HCEC 1CT (cell line): ENCODE data around the gene ATRN.
A peak's percentile ranks its signal among the peaks of the same experiment; 100 is the strongest.
"Not testable (repeated sequence)": the region's sequence is repeated elsewhere in the genome, so short reads cannot be mapped to it uniquely, and the experiment has no call there.

Source experiments
- DNase-seq: peaks from one replicate; pipeline ENCODE4 v3.0.0-alpha.2; 2017

The ATRN gene

GRCh38 chr20:3471397-3472021 is 691 bp downstream of the ATRN start:
- no peak for DNase-seq

GRCh38 chr20:3472105-3472504 is 1.3 kb downstream of the ATRN start:
- DNase-seq, result no peak

GRCh38 chr20:3473324-3473723 is 2.5 kb downstream of the ATRN start:
- DNase-seq, result no peak

GRCh38 chr20:3473944-3474343 is 3.1 kb downstream of the ATRN start:
- DNase-seq, result no peak

GRCh38 chr20:3477003-3477860 is 6.4 kb downstream of the ATRN start:
- not testable (repeated sequence) for DNase-seq

- no peak for DNase-seq
Observed at GRCh38 chr20:3477861-3478544, 7.2 kb downstream of the ATRN start.

GRCh38 chr20:3479025-3479424 is 8.2 kb downstream of the ATRN start:
- no peak for DNase-seq

- DNase-seq, result no peak
Observed at GRCh38 chr20:3479759-3480615, 9.2 kb downstream of the ATRN start.

GRCh38 chr20:3483309-3483708 is 12.5 kb downstream of the ATRN start:
- no peak for DNase-seq

GRCh38 chr20:3483784-3484183 is 13.0 kb downstream of the ATRN start:
- DNase-seq, result peak; percentile 11

- no peak for DNase-seq
Observed at GRCh38 chr20:3485913-3486312, 15.1 kb downstream of the ATRN start.

GRCh38 chr20:3486850-3487249 is 16.0 kb downstream of the ATRN start:
- no peak for DNase-seq

- DNase-seq, result no peak
Observed at GRCh38 chr20:3492669-3493068, 21.9 kb downstream of the ATRN start.

GRCh38 chr20:3494218-3494617 is 23.4 kb downstream of the ATRN start:
- DNase-seq, result no peak

- DNase-seq, result no peak
Observed at GRCh38 chr20:3502878-3503277, 32.1 kb downstream of the ATRN start.

- no peak for DNase-seq
Observed at GRCh38 chr20:3505148-3505547, 34.3 kb downstream of the ATRN start.

GRCh38 chr20:3509064-3509463 is 38.2 kb downstream of the ATRN start:
- DNase-seq, result no peak

GRCh38 chr20:3510110-3510509 is 39.3 kb downstream of the ATRN start:
- no peak for DNase-seq

GRCh38 chr20:3512239-3512638 is 41.4 kb downstream of the ATRN start:
- DNase-seq, result not testable (repeated sequence)

GRCh38 chr20:3514012-3514642 is 43.3 kb downstream of the ATRN start:
- DNase-seq, result no peak

- no peak for DNase-seq
Observed at GRCh38 chr20:3515379-3516170, 44.8 kb downstream of the ATRN start.
